ENCODE data around the gene NUTF2.

NUTF2 gene

DNA sequence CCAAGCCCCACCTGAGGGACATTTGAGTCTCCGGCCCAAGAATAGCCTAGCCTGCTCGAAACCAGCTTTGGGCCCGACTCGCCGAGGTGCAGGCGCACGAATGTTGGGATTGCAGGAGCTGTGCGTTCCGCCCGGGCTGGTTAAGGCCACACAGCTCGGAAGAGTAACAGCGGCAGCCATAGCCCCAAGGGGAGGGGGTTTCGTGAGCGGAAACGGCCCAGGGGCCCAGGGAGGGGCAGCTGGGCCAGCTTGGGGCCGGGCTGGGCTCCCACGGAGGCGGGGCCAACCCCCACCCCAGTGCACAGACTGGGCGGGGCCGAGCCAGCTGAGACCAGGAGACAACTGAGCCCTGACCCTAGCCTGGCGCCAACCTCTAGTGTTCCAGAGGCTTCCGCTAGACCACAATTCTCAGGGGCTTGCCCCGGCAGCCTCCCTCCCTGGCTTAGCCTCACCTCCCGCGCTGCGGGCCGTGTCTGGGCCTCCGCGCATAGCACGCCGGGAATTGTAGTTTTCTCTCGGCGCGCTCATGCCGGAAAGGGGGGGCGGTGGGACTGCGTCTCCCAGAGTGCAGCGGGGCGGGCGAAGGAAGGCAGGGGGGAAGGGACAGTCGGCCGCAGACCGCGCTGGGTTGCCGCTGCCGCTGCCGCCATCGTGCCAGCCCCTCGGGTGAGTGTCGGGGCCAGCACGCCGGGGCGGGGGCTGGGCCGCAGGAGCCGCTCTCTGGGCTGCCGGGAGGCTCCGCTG, at the start of gene NUTF2:
TSS of gene NUTF2 (plus strand) at position 614 of the 744 bp plus-strand sequence. CDS start 18,198 bp downstream, outside the sequence.
- no peaks in the 10 kb centered on the region for H3K27me3 ChIP-seq (replicated peaks; ENCODE audit: control insufficient read depth, insufficient read depth, low read length)
- no peaks in the 10 kb centered on the region for H3K36me3 ChIP-seq (ENCODE audit: control insufficient read depth, insufficient read depth, low read length)
- peak within 1 kb of the TSS; percentile 96 for H3K4me3 ChIP-seq (replicated peaks; ENCODE audit: low read depth, low read length)
- DNase-seq (ENCODE audit: extremely low read depth, insufficient read length) = peak; percentile 95
- TF ChIP-seq, protein P1, sequence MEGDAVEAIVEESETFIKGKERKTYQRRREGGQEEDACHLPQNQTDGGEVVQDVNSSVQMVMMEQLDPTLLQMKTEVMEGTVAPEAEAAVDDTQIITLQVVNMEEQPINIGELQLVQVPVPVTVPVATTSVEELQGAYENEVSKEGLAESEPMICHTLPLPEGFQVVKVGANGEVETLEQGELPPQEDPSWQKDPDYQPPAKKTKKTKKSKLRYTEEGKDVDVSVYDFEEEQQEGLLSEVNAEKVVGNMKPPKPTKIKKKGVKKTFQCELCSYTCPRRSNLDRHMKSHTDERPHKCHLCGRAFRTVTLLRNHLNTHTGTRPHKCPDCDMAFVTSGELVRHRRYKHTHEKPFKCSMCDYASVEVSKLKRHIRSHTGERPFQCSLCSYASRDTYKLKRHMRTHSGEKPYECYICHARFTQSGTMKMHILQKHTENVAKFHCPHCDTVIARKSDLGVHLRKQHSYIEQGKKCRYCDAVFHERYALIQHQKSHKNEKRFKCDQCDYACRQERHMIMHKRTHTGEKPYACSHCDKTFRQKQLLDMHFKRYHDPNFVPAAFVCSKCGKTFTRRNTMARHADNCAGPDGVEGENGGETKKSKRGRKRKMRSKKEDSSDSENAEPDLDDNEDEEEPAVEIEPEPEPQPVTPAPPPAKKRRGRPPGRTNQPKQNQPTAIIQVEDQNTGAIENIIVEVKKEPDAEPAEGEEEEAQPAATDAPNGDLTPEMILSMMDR (IDR thresholded peaks at IDR 0.05; ENCODE audit: insufficient read depth, low read length, poor library complexity, severe bottlenecking) = no peak

DNA sequence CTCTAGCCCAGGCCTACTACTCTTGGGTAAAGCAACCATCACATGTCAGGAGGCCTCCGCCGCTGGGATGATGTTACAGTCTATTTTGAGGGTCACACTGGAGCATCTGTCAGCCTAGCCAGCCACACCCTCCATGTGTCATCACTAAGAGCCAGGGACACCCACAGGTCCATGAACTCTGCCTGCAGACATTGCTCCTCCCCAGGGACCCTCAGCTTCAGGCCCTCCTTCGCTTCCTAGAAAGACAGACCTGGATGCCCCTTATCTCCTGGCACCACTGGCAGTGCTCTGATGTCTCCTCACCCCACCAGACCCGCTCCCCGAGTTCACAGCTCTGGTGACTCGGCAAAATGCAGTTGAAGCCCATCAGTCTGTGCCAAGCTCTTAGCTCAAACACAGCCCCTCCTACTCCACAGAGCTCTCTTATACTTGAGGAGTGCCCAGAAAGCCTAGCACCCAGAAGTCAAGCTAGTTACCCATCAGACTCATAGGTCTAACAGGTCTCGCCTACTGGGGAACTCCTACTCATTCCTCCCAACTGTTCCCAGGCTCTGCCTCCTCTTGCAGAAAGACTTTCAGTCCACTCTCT, 46.3 kb upstream of the NUTF2 start:
- no peaks in the 10 kb centered on the region for H3K27me3 ChIP-seq (replicated peaks; ENCODE audit: control insufficient read depth, insufficient read depth, low read length)
- DNase-seq (ENCODE audit: extremely low read depth, insufficient read length) = no peak
- TF ChIP-seq, protein P1 (IDR thresholded peaks at IDR 0.05; ENCODE audit: insufficient read depth, low read length, poor library complexity, severe bottlenecking) = no peak
- H3K4me3 ChIP-seq (replicated peaks; ENCODE audit: low read depth, low read length) = no peak overlapping the region
- H3K36me3 ChIP-seq (ENCODE audit: control insufficient read depth, insufficient read depth, low read length) = peaks cover 10% of the 10 kb centered on the region

DNA sequence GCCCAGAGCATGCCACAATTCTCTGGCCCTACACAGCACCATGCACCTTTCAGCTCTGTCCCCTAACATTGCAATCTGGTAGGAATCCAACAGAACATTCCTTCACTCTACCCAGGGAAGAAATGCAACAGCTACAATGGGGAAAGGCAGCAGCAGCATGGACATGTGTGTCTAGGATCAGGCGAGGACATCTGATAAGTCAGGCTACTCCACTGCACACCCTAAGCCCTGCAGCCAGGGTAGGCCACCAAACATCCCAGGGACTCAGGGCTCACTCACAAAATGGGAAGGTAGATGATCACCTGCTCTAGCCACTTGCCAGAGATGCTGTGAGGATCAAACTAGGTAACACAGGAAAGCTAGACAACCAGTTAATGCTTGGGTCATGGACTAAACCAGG, 45.5 kb upstream of the NUTF2 start:
- TF ChIP-seq, protein P1 (IDR thresholded peaks at IDR 0.05; ENCODE audit: insufficient read depth, low read length, poor library complexity, severe bottlenecking) = no peak
- H3K4me3 ChIP-seq (replicated peaks; ENCODE audit: low read depth, low read length) = no peak overlapping the region
- peaks cover 10% of the 10 kb centered on the region for H3K36me3 ChIP-seq (ENCODE audit: control insufficient read depth, insufficient read depth, low read length)
- no peaks in the 10 kb centered on the region for H3K27me3 ChIP-seq (replicated peaks; ENCODE audit: control insufficient read depth, insufficient read depth, low read length)
- no peak for DNase-seq (ENCODE audit: extremely low read depth, insufficient read length)

DNA sequence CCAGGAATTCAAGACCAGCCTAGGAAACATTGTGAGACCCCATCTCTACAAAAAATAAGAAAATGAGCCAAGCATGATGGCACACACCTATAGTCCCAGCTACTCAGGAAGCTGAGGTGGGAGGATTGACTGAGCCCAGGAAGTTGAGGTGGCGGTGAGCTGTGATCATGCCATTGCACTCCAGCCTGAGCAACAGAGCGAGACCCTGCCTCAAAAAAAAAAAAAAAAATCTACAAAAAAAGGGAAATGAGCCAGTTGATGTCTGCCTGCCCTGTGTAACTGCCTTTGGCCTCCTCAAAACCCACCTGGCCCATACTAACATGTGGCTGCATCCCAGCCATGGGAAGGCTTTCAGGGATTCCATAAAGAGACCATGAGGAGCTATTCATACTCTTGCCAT, 44.9 kb upstream of the NUTF2 start:
- peak; percentile 44 for DNase-seq (ENCODE audit: extremely low read depth, insufficient read length)
- TF ChIP-seq, protein P1 (IDR thresholded peaks at IDR 0.05; ENCODE audit: insufficient read depth, low read length, poor library complexity, severe bottlenecking) = no peak
- Histone ChIP-seq H3K4me3 (replicated peaks; ENCODE audit: low read depth, low read length) (no peak overlapping the region), H3K27me3 (replicated peaks; ENCODE audit: control insufficient read depth, insufficient read depth, low read length) (no peaks in the 10 kb centered on the region), H3K36me3 (ENCODE audit: control insufficient read depth, insufficient read depth, low read length) (peaks cover 10% of the 10 kb centered on the region)

DNA sequence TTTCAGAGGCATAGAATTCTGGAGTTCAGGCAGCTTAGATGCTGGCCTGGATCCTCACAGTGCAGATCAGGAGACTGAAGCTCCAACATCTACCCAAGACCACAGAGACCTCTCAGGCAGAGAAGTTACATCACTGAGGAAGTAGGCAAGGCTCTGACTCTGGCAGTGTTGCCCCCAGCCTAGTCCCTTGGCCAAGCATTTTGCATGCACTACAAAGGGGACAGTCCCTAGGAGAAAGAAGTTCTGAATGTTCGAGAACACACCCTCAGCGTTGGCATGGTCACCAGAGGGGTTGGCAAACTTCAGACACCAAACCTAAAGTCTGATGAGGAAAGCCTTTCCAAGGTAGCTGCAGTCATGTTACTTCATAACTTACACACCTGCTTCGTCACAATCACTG, 42.8 kb upstream of the NUTF2 start:
- H3K4me3 ChIP-seq (replicated peaks; ENCODE audit: low read depth, low read length) = no peak overlapping the region
- DNase-seq (ENCODE audit: extremely low read depth, insufficient read length) = no peak
- TF ChIP-seq, protein P1 (IDR thresholded peaks at IDR 0.05; ENCODE audit: insufficient read depth, low read length, poor library complexity, severe bottlenecking) = no peak

More for the DNA sequence above, 42.8 kb upstream of the NUTF2 start:
- Histone ChIP-seq H3K36me3 (ENCODE audit: control insufficient read depth, insufficient read depth, low read length) (peaks cover 7% of the 10 kb centered on the region), H3K27me3 (replicated peaks; ENCODE audit: control insufficient read depth, insufficient read depth, low read length) (no peaks in the 10 kb centered on the region)
